GM18507 (cell line): ENCODE results near the gene ANKRD13D.

Experiments used
- DNase-seq: peaks from one replicate; pipeline ENCODE4 v3.0.0; 2011; ENCODE audit warnings: low read depth; ENCODE audit not compliant: insufficient read length; ENCODE audit errors: extremely low spot score
- FAIRE-seq: peaks from 2 replicates; lab custom pipeline; 2011; peaks lifted over from hg19 to GRCh38; lab: Jason Lieb, UNC

ANKRD13D gene

DNA sequence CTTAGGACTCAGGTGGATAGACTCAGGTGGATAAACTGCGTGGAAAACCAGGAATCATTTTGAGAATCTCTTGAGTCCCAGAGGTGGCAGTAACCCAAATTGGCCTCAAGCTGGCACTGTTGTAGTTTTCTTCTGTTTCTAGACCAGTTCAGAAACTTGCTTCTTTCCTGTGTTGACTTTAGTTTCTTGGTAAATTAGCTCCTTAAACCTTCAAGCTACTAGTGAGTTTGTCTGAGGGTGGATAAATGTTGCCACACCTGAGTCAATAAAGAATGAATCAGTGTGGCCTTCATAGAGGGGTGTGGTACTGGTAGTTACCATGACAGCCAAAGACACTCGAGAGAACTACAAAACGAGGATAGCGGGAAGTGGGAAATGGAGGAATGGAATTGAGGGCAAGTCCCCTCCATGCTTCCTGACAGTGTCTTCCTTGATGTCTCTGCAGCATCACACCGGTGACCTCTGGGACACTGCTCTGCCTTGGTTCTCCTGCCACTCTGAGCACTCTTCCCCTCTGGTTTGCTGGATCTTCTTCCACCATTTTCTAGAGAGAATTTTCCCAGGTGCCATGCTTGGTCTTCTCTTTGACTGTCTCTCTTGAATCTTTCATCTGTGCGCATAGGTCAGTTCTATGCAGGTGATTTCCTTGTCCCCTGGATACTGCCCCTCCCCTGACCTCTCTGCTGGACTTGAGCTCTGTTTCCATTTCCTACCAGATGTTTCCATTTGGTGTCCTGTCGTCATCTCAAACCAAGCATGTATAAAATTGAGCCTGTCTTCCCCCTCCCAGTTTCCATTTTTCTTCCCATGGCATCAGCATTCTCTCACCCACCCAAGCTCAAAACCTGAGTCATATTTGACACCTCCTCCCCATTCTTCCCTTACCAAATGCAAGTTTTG lies 57.1 kb downstream of the ANKRD13D start:
- FAIRE-seq (peak; percentile 46), DNase-seq (no peak)

DNA sequence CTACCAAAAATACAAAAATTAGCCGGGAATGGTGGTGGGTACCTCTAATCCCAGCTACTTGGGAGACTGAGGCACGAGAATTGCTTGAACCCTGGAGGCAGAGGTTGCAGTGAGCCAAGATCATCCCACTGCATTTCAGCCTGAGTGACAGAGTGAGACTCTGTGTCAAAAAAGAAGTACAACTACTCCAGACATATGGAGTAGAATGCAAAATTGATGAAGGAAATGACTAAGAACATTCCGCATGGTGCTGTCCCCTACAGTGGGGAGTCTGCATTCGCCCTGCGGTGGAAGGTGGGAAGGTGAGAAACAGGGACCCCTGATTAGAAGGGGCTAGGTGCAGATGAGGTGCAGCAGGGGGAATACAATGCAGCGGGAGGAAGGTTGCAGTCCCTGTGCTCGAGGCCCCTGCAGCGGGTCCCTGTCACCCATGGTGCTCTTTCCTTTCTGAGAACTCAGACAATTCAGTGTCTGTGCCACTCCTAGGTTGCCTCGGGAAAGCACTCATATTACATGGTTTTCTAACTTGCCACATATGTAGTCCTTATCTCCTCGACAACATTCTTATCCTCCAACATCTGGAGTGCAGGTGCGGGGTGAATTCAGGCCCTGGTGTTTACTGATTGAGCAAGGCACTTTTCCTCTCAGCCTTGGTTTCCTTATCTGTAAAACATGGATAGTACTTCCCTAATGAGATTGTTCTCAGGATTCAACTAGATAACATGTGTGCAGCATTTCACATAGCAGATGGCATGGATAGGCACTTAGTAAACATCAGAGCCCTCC lies 59.1 kb downstream of the ANKRD13D start:
- no peak for FAIRE-seq

DNA sequence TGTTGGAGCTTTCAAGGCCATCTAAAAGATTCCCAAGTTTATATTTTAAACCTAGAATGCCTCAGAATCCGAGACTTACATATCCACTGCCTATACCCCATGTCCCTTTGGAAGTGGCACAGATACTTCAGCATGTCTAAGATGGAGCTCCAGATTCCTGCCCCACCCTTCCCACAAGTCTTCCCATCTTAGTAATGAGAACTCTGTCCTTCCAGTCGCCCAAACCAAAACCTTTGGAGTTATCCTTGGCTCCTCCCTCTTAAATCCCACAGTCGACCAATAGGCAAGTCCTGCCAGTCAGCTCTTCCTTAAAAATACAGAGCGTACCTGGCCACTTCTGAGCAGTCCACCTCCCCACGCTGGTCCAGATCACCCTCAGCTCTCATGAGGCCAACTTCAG lies 59.9 kb downstream of the ANKRD13D start:
- FAIRE-seq: no peak
- DNase-seq: no peak

More for the DNA sequence above, 59.1 kb downstream of the ANKRD13D start:
- no peak for DNase-seq

DNA sequence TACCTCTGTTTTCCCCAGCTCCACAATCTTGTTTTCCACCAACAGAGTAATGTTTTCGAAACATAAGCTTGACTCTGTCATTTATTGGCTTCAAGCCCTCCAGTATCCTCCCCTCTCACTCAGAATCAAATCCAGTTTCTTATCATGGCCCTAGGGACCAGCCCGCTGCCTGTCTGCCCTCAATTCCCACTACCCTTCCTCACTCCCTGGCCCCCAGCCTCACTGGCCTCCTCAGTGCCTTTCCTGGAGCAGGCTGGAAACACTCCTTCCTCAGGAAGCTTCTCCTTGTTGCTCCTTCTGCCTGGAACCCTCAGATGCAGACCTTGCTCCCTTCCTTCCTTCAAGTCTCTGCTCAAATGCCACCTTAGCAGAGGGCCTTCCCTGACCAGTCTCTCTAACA lies 60.4 kb downstream of the ANKRD13D start:
- FAIRE-seq (no peak), DNase-seq (no peak)

DNA sequence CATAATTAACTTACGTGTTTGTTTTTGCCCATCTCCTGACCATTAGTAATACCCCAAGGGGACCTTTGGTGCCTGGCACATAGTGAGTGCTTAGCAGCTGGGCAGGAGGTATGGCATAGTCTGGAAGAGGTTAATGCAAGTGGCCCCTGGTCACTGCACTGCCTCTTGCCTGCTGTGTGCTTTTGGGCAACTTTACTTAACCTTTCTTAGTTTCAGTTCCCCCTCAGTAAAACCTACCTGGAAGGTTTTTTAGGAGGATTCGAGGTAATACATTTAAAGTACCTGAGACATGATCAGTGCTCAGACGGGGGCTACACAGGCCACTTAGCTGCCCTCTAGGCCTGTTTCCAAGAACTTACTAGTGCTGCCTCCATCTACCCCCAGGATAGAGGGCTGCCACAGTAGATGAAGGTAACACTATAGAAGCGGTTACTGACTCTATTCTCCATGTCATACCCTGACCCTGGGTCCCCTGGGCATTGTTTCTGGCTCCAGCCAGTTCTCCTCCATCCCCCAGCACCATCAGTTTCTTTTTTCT lies 60.9 kb downstream of the ANKRD13D start:
- FAIRE-seq (no peak), DNase-seq (no peak)

DNA sequence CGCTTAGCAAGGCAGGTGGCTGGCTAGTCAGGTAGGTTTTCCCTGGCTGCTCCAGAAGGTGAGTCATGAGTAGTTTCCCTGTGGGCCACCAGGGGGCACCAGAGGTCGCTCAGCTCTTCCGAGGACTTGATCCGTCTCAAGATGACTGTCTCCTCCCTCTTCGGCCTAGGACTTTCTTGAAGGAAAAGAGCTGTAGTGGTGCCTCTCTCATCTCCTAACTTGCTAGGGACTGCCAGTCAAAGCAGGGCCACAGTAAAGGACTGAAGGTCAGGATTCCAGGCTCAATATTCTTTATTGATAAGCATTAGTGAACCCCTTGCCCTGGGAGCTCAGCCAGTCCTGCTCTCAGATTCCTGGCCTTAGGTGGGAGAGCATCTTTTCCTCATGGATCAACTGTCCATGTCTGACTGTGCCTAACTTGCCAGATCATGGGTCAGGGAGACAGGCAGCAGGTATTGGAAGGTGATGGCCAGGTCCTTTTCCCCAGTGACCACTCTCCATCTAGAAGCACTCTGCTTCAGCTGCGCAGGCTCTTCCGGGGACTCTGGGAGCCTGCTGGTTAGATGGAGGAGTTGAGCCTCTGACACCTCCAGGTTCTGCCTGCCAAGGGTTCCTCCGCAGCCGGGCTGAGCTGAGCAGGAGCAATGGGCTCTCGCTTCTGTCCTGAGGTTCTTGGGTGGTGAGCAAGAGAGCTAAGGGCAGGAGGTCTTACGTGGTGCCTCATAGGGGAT lies 62.3 kb downstream of the ANKRD13D start:
- FAIRE-seq: peak; percentile 78
- no peak for DNase-seq
